Right lobe of liver (tissue), 4 donors: ENCODE results near the gene CGRRF1.

Experiments
- POLR2A ChIP-seq: fragments of 450-650 bp; IDR thresholded peaks from one replicate; pipeline ENCODE4 v1.6.1; 2017; ENCODE audit warnings: antibody characterized with exemption, mild to moderate bottlenecking
- TF ChIP-seq, protein P1 (sequence below), 4 donors: fragments of 200-600 bp in 3 of 4; fragments of 450-650 bp in 1 of 4; IDR thresholded peaks; one replicate each; pipeline versions ENCODE4 v1.5.1 to v1.8.0; 2016 to 2022; ENCODE audit warnings: antibody characterized with exemption in 4 of 4, mild to moderate bottlenecking in 2 of 4
- donor health status: DM: no; HTN: no; CAD: no.
- donor health status: DM: no; HTN: no; CAD: no.
- donor health status: DM: no; HTN: yes; CAD: no.

DNA sequence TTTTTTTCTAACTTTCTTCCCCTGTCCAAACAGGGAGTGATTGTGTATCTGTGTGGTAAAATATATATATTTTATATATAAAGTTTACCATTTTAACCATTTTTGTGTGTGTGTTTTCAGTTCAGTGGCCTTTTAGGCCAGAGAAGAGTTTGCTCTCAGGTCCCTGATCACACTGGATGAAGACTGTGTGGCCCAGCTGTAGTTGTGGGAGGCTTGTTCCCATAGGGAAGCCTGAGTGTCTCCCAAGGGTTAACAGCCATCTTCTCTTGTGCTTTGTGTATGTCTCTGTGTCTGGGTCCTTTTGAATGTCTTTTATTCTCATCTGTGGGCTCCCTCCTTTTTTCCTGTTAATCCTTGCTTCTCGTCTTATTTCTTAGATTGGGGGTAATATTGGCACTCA is 23.4 kb downstream of the CGRRF1 start:
- TF ChIP-seq, protein P1, sequence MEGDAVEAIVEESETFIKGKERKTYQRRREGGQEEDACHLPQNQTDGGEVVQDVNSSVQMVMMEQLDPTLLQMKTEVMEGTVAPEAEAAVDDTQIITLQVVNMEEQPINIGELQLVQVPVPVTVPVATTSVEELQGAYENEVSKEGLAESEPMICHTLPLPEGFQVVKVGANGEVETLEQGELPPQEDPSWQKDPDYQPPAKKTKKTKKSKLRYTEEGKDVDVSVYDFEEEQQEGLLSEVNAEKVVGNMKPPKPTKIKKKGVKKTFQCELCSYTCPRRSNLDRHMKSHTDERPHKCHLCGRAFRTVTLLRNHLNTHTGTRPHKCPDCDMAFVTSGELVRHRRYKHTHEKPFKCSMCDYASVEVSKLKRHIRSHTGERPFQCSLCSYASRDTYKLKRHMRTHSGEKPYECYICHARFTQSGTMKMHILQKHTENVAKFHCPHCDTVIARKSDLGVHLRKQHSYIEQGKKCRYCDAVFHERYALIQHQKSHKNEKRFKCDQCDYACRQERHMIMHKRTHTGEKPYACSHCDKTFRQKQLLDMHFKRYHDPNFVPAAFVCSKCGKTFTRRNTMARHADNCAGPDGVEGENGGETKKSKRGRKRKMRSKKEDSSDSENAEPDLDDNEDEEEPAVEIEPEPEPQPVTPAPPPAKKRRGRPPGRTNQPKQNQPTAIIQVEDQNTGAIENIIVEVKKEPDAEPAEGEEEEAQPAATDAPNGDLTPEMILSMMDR (IDR thresholded peaks at IDR 0.05), result no peak
- no peak for TF ChIP-seq POLR2A
